GM12872 (cell line): ENCODE data around the gene PEF1.

Experiments
- TF ChIP-seq, protein P1 (sequence below): IDR thresholded peaks from 3 replicates; pipeline ENCODE4 v1.5.1; 2011; ENCODE audit warnings: low read depth, mild to moderate bottlenecking, low read length, moderate library complexity; ENCODE audit not compliant: insufficient read depth

PEF1 gene

GRCh38 chr1:31626223-31627207, 18.2 kb downstream of the PEF1 start:
- TF ChIP-seq, protein P1, sequence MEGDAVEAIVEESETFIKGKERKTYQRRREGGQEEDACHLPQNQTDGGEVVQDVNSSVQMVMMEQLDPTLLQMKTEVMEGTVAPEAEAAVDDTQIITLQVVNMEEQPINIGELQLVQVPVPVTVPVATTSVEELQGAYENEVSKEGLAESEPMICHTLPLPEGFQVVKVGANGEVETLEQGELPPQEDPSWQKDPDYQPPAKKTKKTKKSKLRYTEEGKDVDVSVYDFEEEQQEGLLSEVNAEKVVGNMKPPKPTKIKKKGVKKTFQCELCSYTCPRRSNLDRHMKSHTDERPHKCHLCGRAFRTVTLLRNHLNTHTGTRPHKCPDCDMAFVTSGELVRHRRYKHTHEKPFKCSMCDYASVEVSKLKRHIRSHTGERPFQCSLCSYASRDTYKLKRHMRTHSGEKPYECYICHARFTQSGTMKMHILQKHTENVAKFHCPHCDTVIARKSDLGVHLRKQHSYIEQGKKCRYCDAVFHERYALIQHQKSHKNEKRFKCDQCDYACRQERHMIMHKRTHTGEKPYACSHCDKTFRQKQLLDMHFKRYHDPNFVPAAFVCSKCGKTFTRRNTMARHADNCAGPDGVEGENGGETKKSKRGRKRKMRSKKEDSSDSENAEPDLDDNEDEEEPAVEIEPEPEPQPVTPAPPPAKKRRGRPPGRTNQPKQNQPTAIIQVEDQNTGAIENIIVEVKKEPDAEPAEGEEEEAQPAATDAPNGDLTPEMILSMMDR: no peak

- TF ChIP-seq, protein P1: no peak
These were observed 19.0 kb downstream of the PEF1 start for GRCh38 chr1:31625561-31626222.

- TF ChIP-seq, protein P1: no peak
These were observed 19.8 kb downstream of the PEF1 start for GRCh38 chr1:31624731-31625514.

DNA sequence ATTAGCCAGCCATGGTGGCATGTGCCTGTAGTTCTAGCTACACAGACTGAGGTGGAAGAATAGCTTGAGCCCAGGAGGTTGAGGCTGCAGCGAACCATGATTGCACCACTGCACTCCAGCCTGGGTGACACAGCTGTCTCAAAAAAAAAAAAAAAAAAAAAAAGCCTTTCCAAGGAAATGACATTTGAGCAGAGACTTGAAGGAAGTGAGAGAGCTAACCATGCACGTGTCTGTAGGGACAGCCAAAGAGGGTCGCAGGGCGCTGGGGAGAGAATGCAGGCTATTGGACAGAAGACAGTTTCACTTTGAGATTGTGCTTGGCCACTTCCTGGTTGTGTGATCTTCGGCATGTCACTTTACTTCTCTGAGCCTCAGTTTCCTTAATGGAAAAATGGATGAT, 20.4 kb downstream of the PEF1 start:
- TF ChIP-seq, protein P1: no peak

DNA sequence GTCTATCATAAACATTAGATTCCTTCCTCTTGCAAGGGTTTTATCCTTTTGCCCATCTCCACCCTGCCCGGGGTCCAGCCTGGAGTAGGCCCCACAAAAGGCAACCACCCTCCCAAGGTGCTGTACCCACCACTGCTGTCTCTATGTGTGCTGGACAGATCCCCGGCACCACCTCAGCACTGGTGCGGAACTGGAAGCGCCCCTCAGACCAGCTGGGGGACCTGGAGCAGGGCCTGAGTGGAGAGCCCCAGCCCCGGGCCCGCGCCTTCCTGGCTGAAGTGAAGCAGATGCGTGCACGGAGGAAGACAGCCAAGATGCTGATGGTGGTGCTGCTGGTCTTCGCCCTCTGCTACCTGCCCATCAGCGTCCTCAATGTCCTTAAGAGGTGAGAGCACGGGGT, 21.3 kb downstream of the PEF1 start:
- TF ChIP-seq, protein P1: no peak

- TF ChIP-seq, protein P1: no peak
These were observed 22.6 kb downstream of the PEF1 start for GRCh38 chr1:31621847-31622730.
